IMR-90 (cell line): ENCODE data around the gene GATA6. TPM values are rescaled to one million over a fixed set of nuclear protein-coding genes. Genes with fewer than 3 reads are reported as not detected.

Experiments used
- ATAC-seq: fragments of 200-7000 bp; cut with Tn5 transposase; 2 replicates; pipeline ENCODE4 v1.9.1; 2020; ENCODE audit warnings: low read depth, mild to moderate bottlenecking, moderate library complexity
- BruUV-seq: library from RNA; stranded (reverse); fragments of 400-500 nt; replicated peaks from 2 replicates; lab custom pipeline; 2021; lab: Mats Ljungman, UMichigan
- CTCF ChIA-PET: fragments of 300-600 bp; formaldehyde crosslinking; extraction: SDS; loops from one replicate; lab custom pipeline; 2021; ENCODE audit warnings: antibody characterized with exemption; lab: Yijun Ruan, JAX
- POLR2A ChIA-PET: fragments of 300-600 bp; sonication (Branson Sonifier 250); formaldehyde crosslinking; loops from one replicate; lab custom pipeline; 2022; ENCODE audit warnings: antibody characterized with exemption; ENCODE audit not compliant: unreplicated experiment; lab: Charles Lee
- DNase-seq: peaks from one replicate; pipeline ENCODE4 v3.0.0; 2013
- H2AFZ ChIP-seq: replicated peaks from 2 replicates; pipeline ENCODE3; 2013; ENCODE audit warnings: low read length, mild to moderate bottlenecking; ENCODE audit not compliant: poor library complexity
- H2AK5ac ChIP-seq: 2 replicates; pipeline ENCODE4 v1.6.1; 2013; ENCODE audit warnings: low read depth, low read length, inconsistent platforms
- H2AK9ac ChIP-seq: replicated peaks from 2 replicates; pipeline ENCODE3; 2013; ENCODE audit warnings: mild to moderate bottlenecking, low read depth, low read length, moderate library complexity; ENCODE audit not compliant: poor library complexity
- H2BK120ac ChIP-seq: 2 replicates; pipeline ENCODE4 v1.6.1; 2013; ENCODE audit warnings: low read depth, low read length, inconsistent platforms
- H2BK15ac ChIP-seq: 3 replicates; pipeline ENCODE4 v1.6.1; 2013; ENCODE audit warnings: low read depth, low read length, inconsistent platforms
- H2BK20ac ChIP-seq: 2 replicates; pipeline ENCODE4 v1.6.1; 2013; ENCODE audit warnings: low read depth, mild to moderate bottlenecking, inconsistent platforms, low read length, moderate library complexity
- H2BK5ac ChIP-seq: 2 replicates; pipeline ENCODE4 v1.6.1; 2013; ENCODE audit warnings: mild to moderate bottlenecking, low read depth, low read length, inconsistent platforms; ENCODE audit not compliant: poor library complexity, severe bottlenecking
- H3K14ac ChIP-seq: replicated peaks from 2 replicates; pipeline ENCODE4 v1.6.1; 2013; ENCODE audit warnings: low read depth, low read length, inconsistent platforms
- H3K18ac ChIP-seq: 2 replicates; pipeline ENCODE4 v1.6.1; 2013; ENCODE audit warnings: low read depth, low read length, control low read depth
- H3K23ac ChIP-seq: 2 replicates; pipeline ENCODE4 v1.6.1; 2013; ENCODE audit warnings: low read depth, low read length, inconsistent platforms
- H3K27ac ChIP-seq: 2 replicates; pipeline ENCODE4 v1.5.1; 2013; ENCODE audit warnings: mild to moderate bottlenecking, control low read depth, low read length; ENCODE audit not compliant: insufficient read depth
- H3K27me3 ChIP-seq: 2 replicates; pipeline ENCODE4 v1.6.1; 2013; ENCODE audit warnings: low read length; ENCODE audit not compliant: control insufficient read depth, insufficient read depth
- H3K36me3 ChIP-seq: 2 replicates; pipeline ENCODE4 v1.6.1; 2013; ENCODE audit warnings: low read length, mixed read lengths; ENCODE audit not compliant: control insufficient read depth, insufficient read depth
- H3K4ac ChIP-seq: 2 replicates; pipeline ENCODE4 v1.6.1; 2013; ENCODE audit warnings: low read depth, low read length, inconsistent platforms
- H3K4me1 ChIP-seq: 2 replicates; pipeline ENCODE4 v1.6.1; 2013; ENCODE audit warnings: low read length, mixed read lengths; ENCODE audit not compliant: control insufficient read depth, insufficient read depth
- H3K4me2 ChIP-seq: 2 replicates; pipeline ENCODE4 v1.6.1; 2013; ENCODE audit warnings: low read depth, mild to moderate bottlenecking, control low read depth, low read length, moderate library complexity
- H3K4me3 ChIP-seq: 2 replicates; pipeline ENCODE4 v1.5.1; 2013; ENCODE audit warnings: low read depth, mild to moderate bottlenecking, control low read depth, low read length, moderate library complexity; ENCODE audit not compliant: insufficient read depth
- H3K56ac ChIP-seq: 2 replicates; pipeline ENCODE4 v1.6.1; 2013; ENCODE audit warnings: low read length, inconsistent platforms; ENCODE audit not compliant: insufficient read depth; ENCODE audit errors: extremely low read depth
- H3K79me1 ChIP-seq, 2 experiments: 2 replicates each; pipeline ENCODE4 v1.6.1; 2013; ENCODE audit warnings: low read length in 2 of 2, inconsistent platforms in 1 of 2, low read depth in 1 of 2
- H3K9ac ChIP-seq: 2 replicates; pipeline ENCODE4 v1.6.1; 2013; ENCODE audit warnings: low read depth, low read length, control low read depth
- H3K9me1 ChIP-seq: 2 replicates; pipeline ENCODE4 v1.6.1; 2013; ENCODE audit warnings: low read length, inconsistent platforms; ENCODE audit not compliant: insufficient read depth
- H3K9me3 ChIP-seq: 2 replicates; pipeline ENCODE4 v1.6.1; 2013; ENCODE audit warnings: low read length; ENCODE audit not compliant: control insufficient read depth, insufficient read depth
- H4K20me1 ChIP-seq: 2 replicates; pipeline ENCODE4 v1.6.1; 2013; ENCODE audit warnings: low read length, inconsistent platforms; ENCODE audit not compliant: insufficient read depth
- H4K5ac ChIP-seq: 2 replicates; pipeline ENCODE4 v1.6.1; 2013; ENCODE audit warnings: mild to moderate bottlenecking, low read depth, low read length, control low read depth
- H4K8ac ChIP-seq, 2 experiments: 2 replicates each; pipeline ENCODE4 v1.6.1; 2013; ENCODE audit warnings: low read depth in 2 of 2, low read length in 2 of 2, control low read depth in 1 of 2, inconsistent platforms in 1 of 2
- H4K91ac ChIP-seq: 2 replicates; pipeline ENCODE4 v1.6.1; 2013; ENCODE audit warnings: low read depth, low read length, inconsistent platforms; ENCODE audit not compliant: insufficient read depth
- BHLHE40 ChIP-seq: fragments of 150-350 bp; IDR thresholded peaks from 2 replicates; pipeline ENCODE4 v1.6.1; 2016; ENCODE audit warnings: mild to moderate bottlenecking, low read depth, low read length
- CEBPB ChIP-seq: IDR thresholded peaks from 2 replicates; pipeline ENCODE4 v1.6.1; 2012; ENCODE audit warnings: low read depth, low read length, improper control_type of control experiment
- FOS ChIP-seq: fragments of 150-350 bp; IDR thresholded peaks from 2 replicates; pipeline ENCODE4 v1.6.1; 2016; ENCODE audit warnings: low read depth, low read length
- MAFK ChIP-seq: IDR thresholded peaks from 2 replicates; pipeline ENCODE4 v1.6.1; 2012; ENCODE audit warnings: low read depth, low read length, improper control_type of control experiment
- MAZ ChIP-seq: IDR thresholded peaks from 2 replicates; pipeline ENCODE4 v1.6.1; 2012; ENCODE audit warnings: low read depth, mild to moderate bottlenecking, low read length, improper control_type of control experiment, moderate library complexity, borderline replicate concordance
- MXI1 ChIP-seq: IDR thresholded peaks from 2 replicates; pipeline ENCODE4 v1.6.1; 2012; ENCODE audit warnings: low read depth, mild to moderate bottlenecking, low read length, moderate library complexity, borderline replicate concordance
- NFE2L2 ChIP-seq: fragments of 150-350 bp; IDR thresholded peaks from 2 replicates; pipeline ENCODE4 v1.6.1; 2016; ENCODE audit warnings: low read depth, mild to moderate bottlenecking, low read length
- POLR2A ChIP-seq: IDR thresholded peaks from 2 replicates; pipeline ENCODE4 v1.6.1; 2012; ENCODE audit warnings: mild to moderate bottlenecking, low read depth, low read length
- RCOR1 ChIP-seq: IDR thresholded peaks from 2 replicates; pipeline ENCODE4 v1.6.1; 2012; ENCODE audit warnings: mild to moderate bottlenecking, low read length, improper control_type of control experiment; ENCODE audit not compliant: insufficient replicate concordance
- SMC3 ChIP-seq: fragments of 150-350 bp; IDR thresholded peaks from 2 replicates; pipeline ENCODE4 v1.6.1; 2016; ENCODE audit warnings: low read depth, mild to moderate bottlenecking, antibody characterized with exemption, low read length, moderate library complexity
- WGBS, 2 experiments: methylation state at CpG; one replicate each; pipeline versions ENCODE4 v1.1.5 to v1.1.7; 2013; ENCODE audit warnings: missing lambda C conversion rate in 2 of 2; ENCODE audit not compliant: insufficient read length in 1 of 2; ENCODE audit errors: extremely low coverage in 2 of 2; 5-methylcytosine and 5-hydroxymethylcytosine counted together
- dilution Hi-C: fragments of 300-500 bp; cut with HindIII; formaldehyde crosslinking; loops from one replicate; pipeline ENCODE4 v1.14.3; 2018; ENCODE audit warnings: low sequenced_read_pairs; ENCODE audit not compliant: unreplicated experiment
- in situ Hi-C: fragments of 300-500 bp; cut with MboI; formaldehyde crosslinking; loops from 3 replicates; pipeline ENCODE4 v1.14.3; 2019; ENCODE audit warnings: low sequenced_read_pairs, inconsistent platforms, mixed read lengths
- intact Hi-C: fragments of 100-400 bp; cut with micrococcal nuclease; formaldehyde crosslinking; loops from 2 replicates; pipeline ENCODE4 v1.10.0; 2022
- polyA plus RNA-seq, 3 experiments: library from polyadenylated mRNA; depleted of rRNA; stranded (reverse); fragments of >200 nt; gene quantifications; 2 replicates each; pipeline ENCODE4 v1.2.3, GENCODE V29; 2012; ENCODE audit warnings: low replicate concordance in 1 of 3
- total RNA-seq: library from RNA; depleted of rRNA; stranded (reverse); fragments of >200 nt; gene quantifications from 2 replicates; pipeline ENCODE4 v1.2.3, GENCODE V29; 2012

Gene GATA6
- total and polyA plus RNA-seq, 2 of the 4 experiments (the other 2 are of a cell fraction): 2.5 to 4.0 TPM

DNA sequence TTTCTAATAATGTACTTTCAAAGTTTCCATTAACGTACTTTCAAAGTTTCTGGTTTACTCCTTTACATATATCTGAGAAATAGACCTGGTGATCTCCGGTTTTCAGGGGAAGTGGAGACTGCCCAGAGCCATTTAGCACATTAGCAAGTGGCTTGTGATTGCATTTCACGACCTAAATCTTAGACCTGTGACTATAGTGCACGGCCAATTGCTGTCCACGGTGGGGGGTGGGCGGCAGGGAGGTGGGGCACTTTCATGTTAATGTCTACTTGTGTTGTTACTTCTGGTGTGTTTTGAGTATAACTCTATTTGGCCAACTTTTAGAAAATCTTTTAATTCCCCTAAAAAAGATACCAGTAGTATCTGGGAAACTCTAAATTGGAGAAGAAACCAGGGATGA lies 11.3 kb downstream of the GATA6 start:
- Histone ChIP-seq H3K27ac (no peak overlapping the region), H2BK120ac (no peak overlapping the region), H2AFZ (no peak overlapping the region), H3K4me1 (peaks cover 3% of the 10 kb centered on the region; the same call in 1 of the 2 replicates), H2AK5ac (no peak overlapping the region), H3K9ac (no peak overlapping the region), H4K20me1 (peaks cover 3% of the 10 kb centered on the region; the same call in 1 of the 2 replicates), H2BK20ac (no peak overlapping the region), H3K56ac (no peak overlapping the region), H4K91ac (no peak overlapping the region), H3K14ac (no peak overlapping the region), H2BK5ac (no peak overlapping the region), H3K27me3 (no peaks in the 10 kb centered on the region), H3K36me3 (peaks cover 23% of the 10 kb centered on the region), H3K18ac (no peak overlapping the region), H3K4me2 (no peak overlapping the region), H3K9me3 (no peaks in the 10 kb centered on the region), H2BK15ac (no peak overlapping the region), H3K4me3 (no peak overlapping the region), H3K79me1 (peaks cover 0 to 12% of the 10 kb centered on the region in 2 experiments; a peak in 2 of 4 replicates), H3K9me1 (peaks cover 4% of the 10 kb centered on the region; the same call in 1 of the 2 replicates), H4K5ac (no peak overlapping the region), H3K4ac (no peak overlapping the region), H3K23ac (no peak overlapping the region), H4K8ac (no peak overlapping the region), H2AK9ac (no peak overlapping the region)
- TF ChIP-seq POLR2A (no peak), RCOR1 (no peak), FOS (no peak), SMC3 (no peak), NFE2L2 (no peak), BHLHE40 (no peak), CEBPB (no peak), MXI1 (no peak), MAZ (no peak), MAFK (no peak)
- no TSS peak for BruUV-seq
- dilution Hi-C loops: no loop called here
- 64% methylated on average over 3 of the region's 6 CpGs; no CpG with 5 or more reads in 1 of the 2 experiments for WGBS, 2 experiments
- intact Hi-C loops: no loop called here
- ATAC-seq (no peak), DNase-seq (no peak)
- ChIA-PET POLR2A (no interaction called here), CTCF (no interaction called here)
- in situ Hi-C loops: no loop called here
